Superior temporal gyrus (tissue), 1 donor: Measurements from ENCODE around the gene INTS1.
A peak's percentile ranks its signal among the peaks of the same experiment; 100 is the strongest.

Experiments
- DNase-seq: peaks from one replicate; pipeline ENCODE4 v3.0.0-alpha.2; 2016; ENCODE audit errors: extremely low spot score

INTS1 gene

GRCh38 chr7:1503816-1504775, at the start of gene INTS1:
Gene INTS1 (minus strand): TSS chr7:1504389. CDS start chr7:1503960, 429 bp downstream.
- DNase-seq: peak; percentile 94

- no peak for DNase-seq
Measured at GRCh38 chr7:1553512-1554210, 49.5 kb upstream of the INTS1 start.

- no peak for DNase-seq
Measured at GRCh38 chr7:1552200-1552599, 48.0 kb upstream of the INTS1 start.

- no peak for DNase-seq
Measured at GRCh38 chr7:1550846-1551155, 46.6 kb upstream of the INTS1 start.

- no peak for DNase-seq
Measured at GRCh38 chr7:1550005-1550845, 46.0 kb upstream of the INTS1 start.

GRCh38 chr7:1549357-1550004, 45.3 kb upstream of the INTS1 start:
- DNase-seq: no peak

- DNase-seq: no peak
Measured at GRCh38 chr7:1548944-1549343, 44.8 kb upstream of the INTS1 start.

- no peak for DNase-seq
Measured at GRCh38 chr7:1548438-1548831, 44.2 kb upstream of the INTS1 start.

- no peak for DNase-seq
Measured at GRCh38 chr7:1547777-1548437, 43.7 kb upstream of the INTS1 start.

- no peak for DNase-seq
Measured at GRCh38 chr7:1546909-1547776, 43.0 kb upstream of the INTS1 start.

- DNase-seq: no peak
Measured at GRCh38 chr7:1546274-1546908, 42.2 kb upstream of the INTS1 start.

- no peak for DNase-seq
Measured at GRCh38 chr7:1545417-1546246, 41.4 kb upstream of the INTS1 start.

- DNase-seq: no peak
Measured at GRCh38 chr7:1544896-1545416, 40.8 kb upstream of the INTS1 start.

GRCh38 chr7:1544178-1544895, 40.1 kb upstream of the INTS1 start:
- DNase-seq: no peak

- DNase-seq: no peak
Measured at GRCh38 chr7:1543826-1544177, 39.6 kb upstream of the INTS1 start.

GRCh38 chr7:1542841-1543747, 38.9 kb upstream of the INTS1 start:
- no peak for DNase-seq

- no peak for DNase-seq
Measured at GRCh38 chr7:1542329-1542728, 38.1 kb upstream of the INTS1 start.
